GM10266 (cell line): Measurements from ENCODE around the gene CARM1.

ENCODE experiments used
- DNase-seq: peaks from one replicate; pipeline ENCODE4 v3.0.0; 2012; ENCODE audit errors: extremely low spot score
- CTCF ChIP-seq: IDR thresholded peaks from 2 replicates; pipeline ENCODE4 v1.5.1; 2012; ENCODE audit warnings: mild to moderate bottlenecking, low read depth; ENCODE audit not compliant: control insufficient read depth, insufficient read depth; ENCODE audit errors: missing control alignments

Gene CARM1

GRCh38 chr19:10892256-10892655 lies 20.9 kb downstream of the CARM1 start:
- TF ChIP-seq CTCF, result no peak
- no peak for DNase-seq

GRCh38 chr19:10894911-10895213 lies 23.5 kb downstream of the CARM1 start:
- TF ChIP-seq CTCF, result no peak
- no peak for DNase-seq

- no peak for TF ChIP-seq CTCF
- no peak for DNase-seq
Observed at GRCh38 chr19:10895363-10895762, 24.0 kb downstream of the CARM1 start.

GRCh38 chr19:10895920-10896319 lies 24.6 kb downstream of the CARM1 start:
- DNase-seq, result no peak
- TF ChIP-seq CTCF, result no peak

GRCh38 chr19:10896851-10897526 lies 25.6 kb downstream of the CARM1 start:
- no peak for TF ChIP-seq CTCF
- no peak for DNase-seq

- DNase-seq, result no peak
- no peak for TF ChIP-seq CTCF
Observed at GRCh38 chr19:10898633-10899032, 27.3 kb downstream of the CARM1 start.

- DNase-seq, result no peak
- no peak for TF ChIP-seq CTCF
Observed at GRCh38 chr19:10899151-10899653, 27.8 kb downstream of the CARM1 start.
